AG10803 (cell line): ENCODE results near the gene IGF2BP2.

ENCODE experiments used
- DNase-seq: peaks from one replicate; pipeline ENCODE4 v3.0.0; 2010; ENCODE audit warnings: low read depth
- H3K4me3 ChIP-seq: 2 replicates; pipeline ENCODE4 v1.5.1; 2011; ENCODE audit warnings: mild to moderate bottlenecking, low read length, control low read depth
- CTCF ChIP-seq: conservative IDR thresholded peaks from 2 replicates; pipeline ENCODE4 v1.5.1; 2011; ENCODE audit warnings: mild to moderate bottlenecking, low read length, control low read depth, inconsistent platforms

IGF2BP2 gene

GRCh38 chr3:185851959-185852358 lies 27.1 kb upstream of the IGF2BP2 start:
- H3K4me3 ChIP-seq = no peak overlapping the region
- no peak for TF ChIP-seq CTCF
- no peak for DNase-seq

GRCh38 chr3:185851046-185851445 lies 26.2 kb upstream of the IGF2BP2 start:
- no peak for TF ChIP-seq CTCF
- H3K4me3 ChIP-seq = no peak overlapping the region
- DNase-seq = no peak

GRCh38 chr3:185847506-185847905 lies 22.7 kb upstream of the IGF2BP2 start:
- no peak for DNase-seq
- no peak for TF ChIP-seq CTCF
- no peak overlapping the region for H3K4me3 ChIP-seq

- H3K4me3 ChIP-seq = no peak overlapping the region
- no peak for TF ChIP-seq CTCF
- DNase-seq = peak; percentile 10
These were observed 21.2 kb upstream of the IGF2BP2 start for GRCh38 chr3:185846037-185846436.

- DNase-seq = no peak
- no peak for TF ChIP-seq CTCF
- no peak overlapping the region for H3K4me3 ChIP-seq
These were observed 19.2 kb upstream of the IGF2BP2 start for GRCh38 chr3:185844051-185844450.

GRCh38 chr3:185843635-185844034 lies 18.8 kb upstream of the IGF2BP2 start:
- H3K4me3 ChIP-seq = no peak overlapping the region
- DNase-seq = no peak
- no peak for TF ChIP-seq CTCF

- H3K4me3 ChIP-seq = no peak overlapping the region
- no peak for TF ChIP-seq CTCF
- DNase-seq = no peak
These were observed 18.3 kb upstream of the IGF2BP2 start for GRCh38 chr3:185843126-185843525.
